ENCODE results near the gene METTL22.

GRCh38 chr16:8627456-8627855 lies 6.0 kb downstream of the METTL22 start:
- no peak for TF ChIP-seq CTCF (IDR thresholded peaks at IDR 0.05; ENCODE audit: insufficient read depth, low read length)
- TF ChIP-seq POLR2AphosphoS5 (IDR thresholded peaks at IDR 0.05; ENCODE audit: low read depth), result no peak
